GM19193 (cell line): ENCODE measurements around the gene RUNDC3A.
A peak's percentile ranks its signal among the peaks of the same experiment; 100 is the strongest.

Experiments
- POLR2A ChIP-seq: IDR thresholded peaks from 4 replicates; pipeline ENCODE4 v1.6.1; 2011; ENCODE audit not compliant: insufficient read depth, insufficient read length; ENCODE audit errors: extremely low read depth

RUNDC3A gene

DNA sequence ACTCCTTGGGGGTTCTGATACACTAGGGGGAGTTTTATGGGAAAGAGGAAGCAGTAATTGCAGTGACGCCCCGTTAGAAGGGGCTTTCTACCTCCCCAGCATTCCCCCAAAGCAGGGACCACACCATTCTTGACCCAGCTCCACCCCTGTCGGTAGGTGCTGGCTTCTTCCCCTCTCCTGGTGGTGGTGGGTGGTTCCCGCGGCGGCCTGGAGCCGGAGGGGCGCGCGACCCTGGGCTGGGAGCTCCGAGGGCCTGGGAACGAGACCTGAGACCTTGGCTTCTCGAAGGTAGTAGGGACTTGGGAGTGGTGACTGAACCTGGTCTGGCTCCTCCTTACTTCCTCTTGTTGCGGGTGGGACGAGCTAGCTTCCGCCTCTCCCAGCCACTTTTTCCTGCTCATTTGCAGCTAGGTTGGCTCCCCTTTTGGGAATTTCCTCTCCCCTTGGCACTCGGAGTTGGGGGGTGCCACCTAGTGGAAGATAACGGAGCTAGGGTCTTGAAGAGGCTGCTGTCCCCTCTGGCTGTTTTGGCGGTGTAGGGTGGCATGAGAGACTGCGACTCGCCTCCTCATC is 37.1 kb downstream of the RUNDC3A start:
- peak; percentile 8 for TF ChIP-seq POLR2A

DNA sequence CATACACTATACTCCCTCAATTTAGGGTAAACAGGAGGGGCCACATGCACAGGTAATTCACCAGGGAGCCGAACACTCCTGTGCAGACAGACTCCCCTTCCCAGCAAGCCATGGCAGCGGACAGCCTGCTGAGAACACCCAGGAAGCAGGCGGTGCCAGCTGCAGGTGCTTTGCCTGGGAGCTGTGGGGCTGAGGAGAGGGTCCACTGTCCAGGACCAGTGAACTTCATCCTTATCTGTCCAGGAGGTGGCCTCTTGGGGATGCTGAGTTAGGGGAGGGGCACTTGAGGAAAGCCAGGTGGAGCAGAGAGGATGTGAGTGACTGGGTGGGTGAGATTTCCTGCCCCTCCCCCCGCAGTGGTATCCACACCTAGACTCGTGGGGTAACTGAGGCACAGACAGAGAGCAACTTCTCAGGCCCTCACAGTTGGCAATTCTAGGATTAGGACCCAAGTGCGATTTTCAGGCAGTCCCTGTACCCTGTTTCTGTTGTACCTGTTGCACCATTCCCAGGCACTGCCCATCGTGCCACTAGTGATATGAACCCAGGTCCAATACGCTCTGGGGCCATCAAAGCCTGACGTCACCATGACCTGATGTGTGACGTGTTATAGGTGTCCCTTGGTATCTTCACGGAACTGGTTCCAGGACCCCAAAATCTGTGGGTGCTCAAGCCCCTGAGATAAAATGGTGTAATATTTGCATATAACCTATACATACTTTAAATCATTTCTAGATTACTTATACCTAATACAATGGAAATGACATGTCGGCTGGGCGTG is 37.9 kb downstream of the RUNDC3A start:
- TF ChIP-seq POLR2A, result no peak

DNA sequence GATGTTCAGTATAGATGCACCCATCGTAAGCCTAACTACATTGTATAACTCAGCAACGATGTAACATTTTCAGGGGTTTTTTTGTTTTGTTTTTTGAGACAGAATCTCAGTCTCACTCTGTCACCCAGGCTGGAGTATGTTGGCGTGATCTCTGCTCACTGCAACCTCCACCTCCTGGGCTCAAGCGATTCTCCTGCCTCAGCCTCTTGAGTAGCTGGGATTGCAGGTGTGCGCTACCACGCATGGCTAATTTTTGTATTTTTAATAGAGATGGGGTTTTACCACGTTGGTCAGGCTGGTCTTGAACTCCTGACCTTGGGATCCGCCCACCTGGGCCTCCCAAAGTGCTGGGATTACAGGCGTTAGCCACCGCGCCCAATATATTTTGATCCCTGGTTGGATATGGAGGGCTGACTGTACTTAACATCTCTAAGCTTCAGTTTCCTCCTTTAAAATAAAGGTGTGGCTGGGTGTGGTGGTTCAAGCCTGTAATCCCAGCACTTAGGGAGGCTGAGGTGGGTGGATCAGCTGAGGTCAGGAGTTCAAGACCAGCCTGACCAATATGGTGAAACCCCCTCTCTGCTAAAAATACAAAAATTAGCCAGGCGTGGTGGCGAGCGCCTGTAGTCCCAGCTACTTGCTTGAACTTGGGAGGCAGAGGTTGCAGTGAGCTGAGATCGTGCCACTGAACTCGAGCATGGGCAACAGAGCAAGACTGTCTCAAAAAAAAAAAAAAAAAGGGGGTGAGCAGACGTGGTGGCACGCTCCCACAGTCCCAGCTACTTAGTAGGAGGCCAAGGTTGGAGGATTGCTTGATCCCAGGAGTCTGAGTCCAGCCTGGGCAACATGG is 39.0 kb downstream of the RUNDC3A start:
- TF ChIP-seq POLR2A, result peak; percentile 21

DNA sequence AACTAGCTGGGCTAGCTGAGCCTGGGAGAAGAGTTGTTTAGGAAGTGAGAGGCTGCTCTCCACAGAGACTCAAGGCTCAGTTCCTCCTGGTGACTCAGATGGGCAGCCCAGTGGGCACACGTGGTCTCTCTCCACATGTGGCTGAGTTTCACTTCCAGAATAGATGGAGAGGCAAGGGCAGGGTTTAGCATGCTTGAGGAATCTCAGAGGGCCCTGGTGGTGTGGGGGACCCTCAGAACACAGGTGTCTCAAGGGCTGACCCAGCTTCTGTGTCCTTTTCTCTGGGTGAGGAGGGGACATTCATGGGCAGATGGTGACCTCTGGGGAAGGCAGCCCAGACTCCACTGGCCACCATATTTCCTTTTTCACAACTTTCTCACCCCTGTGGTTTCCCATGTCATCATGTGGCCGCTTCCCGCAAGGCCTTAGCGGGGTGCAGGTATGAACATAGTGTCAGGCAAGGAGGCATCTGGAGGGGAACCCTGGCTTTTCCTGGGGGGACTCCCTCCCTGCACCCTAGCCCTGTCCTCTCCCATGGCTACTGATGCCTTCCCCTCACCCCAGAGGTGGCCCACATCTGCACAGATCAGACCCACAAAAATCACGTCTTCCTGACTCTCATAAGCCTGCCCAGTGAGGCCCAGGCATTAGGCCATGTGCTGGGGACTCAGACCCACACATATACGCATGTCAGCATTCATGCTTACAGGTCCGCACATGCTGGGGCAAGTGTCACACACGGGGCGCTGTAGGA is 40.0 kb downstream of the RUNDC3A start:
- TF ChIP-seq POLR2A, result no peak

DNA sequence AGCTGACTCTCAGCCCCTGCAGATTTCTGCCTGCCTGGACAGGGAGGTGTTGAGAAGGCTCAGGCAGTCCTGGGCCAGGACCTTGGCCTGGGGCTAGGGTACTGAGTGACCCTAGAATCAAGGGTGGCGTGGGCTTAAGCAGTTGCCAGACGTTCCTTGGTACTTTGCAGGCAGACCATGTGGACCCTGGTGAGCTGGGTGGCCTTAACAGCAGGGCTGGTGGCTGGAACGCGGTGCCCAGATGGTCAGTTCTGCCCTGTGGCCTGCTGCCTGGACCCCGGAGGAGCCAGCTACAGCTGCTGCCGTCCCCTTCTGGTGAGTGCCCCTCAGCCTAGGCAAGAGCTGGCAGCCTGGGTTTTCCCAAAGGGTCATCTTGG is 40.6 kb downstream of the RUNDC3A start:
- TF ChIP-seq POLR2A, result no peak

DNA sequence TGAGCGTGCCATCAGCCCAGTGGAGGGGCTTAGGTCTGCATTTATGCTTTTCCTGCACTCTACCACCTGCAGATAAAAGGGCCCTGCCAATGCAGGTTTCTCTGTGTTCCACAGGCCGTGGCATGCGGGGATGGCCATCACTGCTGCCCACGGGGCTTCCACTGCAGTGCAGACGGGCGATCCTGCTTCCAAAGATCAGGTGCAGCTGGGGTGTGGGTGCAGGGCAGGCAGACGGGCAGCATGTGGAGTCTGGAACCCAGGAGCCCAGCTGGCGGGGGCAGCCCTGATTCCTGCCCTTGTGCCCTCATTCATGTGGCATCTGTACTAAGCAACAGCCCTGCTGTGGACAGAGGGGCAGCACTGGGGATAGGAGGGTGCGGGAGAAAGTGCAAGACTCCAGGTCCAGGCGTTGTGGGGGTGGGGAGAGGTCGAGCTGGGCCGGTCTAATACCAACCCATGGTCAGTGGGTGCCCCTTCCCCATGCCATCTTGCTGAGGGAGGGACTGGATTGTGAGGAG is 41.2 kb downstream of the RUNDC3A start:
- TF ChIP-seq POLR2A, result no peak

DNA sequence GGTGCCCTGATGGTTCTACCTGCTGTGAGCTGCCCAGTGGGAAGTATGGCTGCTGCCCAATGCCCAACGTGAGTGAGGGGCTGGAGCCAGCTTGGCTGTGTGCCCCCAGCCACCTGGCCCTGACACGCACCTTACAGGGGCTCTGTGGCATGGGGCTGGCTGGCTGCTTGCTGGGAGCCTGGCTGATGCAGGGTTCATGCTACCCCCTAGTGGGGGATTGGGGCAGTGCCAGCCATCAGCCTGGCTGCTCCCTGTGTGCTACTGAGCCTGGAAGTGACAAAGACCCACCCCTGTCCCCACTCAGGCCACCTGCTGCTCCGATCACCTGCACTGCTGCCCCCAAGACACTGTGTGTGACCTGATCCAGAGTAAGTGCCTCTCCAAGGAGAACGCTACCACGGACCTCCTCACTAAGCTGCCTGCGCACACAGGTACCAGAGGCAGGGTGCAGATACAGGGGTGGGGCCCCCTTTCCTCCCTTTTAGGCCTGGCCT is 42.4 kb downstream of the RUNDC3A start:
- TF ChIP-seq POLR2A, result no peak

DNA sequence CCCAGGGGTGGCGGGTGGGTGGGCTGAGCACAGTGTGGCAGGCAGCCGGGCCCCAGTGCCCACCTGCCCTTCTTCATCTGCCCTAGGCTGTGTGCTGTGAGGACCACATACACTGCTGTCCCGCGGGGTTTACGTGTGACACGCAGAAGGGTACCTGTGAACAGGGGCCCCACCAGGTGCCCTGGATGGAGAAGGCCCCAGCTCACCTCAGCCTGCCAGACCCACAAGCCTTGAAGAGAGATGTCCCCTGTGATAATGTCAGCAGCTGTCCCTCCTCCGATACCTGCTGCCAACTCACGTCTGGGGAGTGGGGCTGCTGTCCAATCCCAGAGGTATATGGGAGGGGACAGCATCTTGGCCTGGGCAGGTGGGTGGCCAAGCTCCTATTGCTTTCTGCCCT is 43.1 kb downstream of the RUNDC3A start:
- no peak for TF ChIP-seq POLR2A

DNA sequence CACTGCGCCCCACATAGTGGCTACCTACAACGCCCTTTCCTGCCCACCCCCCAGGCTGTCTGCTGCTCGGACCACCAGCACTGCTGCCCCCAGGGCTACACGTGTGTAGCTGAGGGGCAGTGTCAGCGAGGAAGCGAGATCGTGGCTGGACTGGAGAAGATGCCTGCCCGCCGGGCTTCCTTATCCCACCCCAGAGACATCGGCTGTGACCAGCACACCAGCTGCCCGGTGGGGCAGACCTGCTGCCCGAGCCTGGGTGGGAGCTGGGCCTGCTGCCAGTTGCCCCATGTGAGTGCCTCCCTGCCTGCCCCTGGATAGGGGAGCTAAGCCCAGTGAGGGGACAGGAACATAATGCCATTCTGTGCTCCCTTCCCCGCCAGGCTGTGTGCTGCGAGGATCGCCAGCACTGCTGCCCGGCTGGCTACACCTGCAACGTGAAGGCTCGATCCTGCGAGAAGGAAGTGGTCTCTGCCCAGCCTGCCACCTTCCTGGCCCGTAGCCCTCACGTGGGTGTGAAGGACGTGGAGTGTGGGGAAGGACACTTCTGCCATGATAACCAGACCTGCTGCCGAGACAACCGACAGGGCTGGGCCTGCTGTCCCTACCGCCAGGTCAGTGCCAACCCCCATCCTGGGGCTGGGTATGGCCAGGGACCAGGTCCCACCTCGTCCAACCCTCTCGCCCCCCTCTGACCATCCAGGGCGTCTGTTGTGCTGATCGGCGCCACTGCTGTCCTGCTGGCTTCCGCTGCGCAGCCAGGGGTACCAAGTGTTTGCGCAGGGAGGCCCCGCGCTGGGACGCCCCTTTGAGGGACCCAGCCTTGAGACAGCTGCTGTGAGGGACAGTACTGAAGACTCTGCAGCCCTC is 43.8 kb downstream of the RUNDC3A start:
- TF ChIP-seq POLR2A, result no peak

DNA sequence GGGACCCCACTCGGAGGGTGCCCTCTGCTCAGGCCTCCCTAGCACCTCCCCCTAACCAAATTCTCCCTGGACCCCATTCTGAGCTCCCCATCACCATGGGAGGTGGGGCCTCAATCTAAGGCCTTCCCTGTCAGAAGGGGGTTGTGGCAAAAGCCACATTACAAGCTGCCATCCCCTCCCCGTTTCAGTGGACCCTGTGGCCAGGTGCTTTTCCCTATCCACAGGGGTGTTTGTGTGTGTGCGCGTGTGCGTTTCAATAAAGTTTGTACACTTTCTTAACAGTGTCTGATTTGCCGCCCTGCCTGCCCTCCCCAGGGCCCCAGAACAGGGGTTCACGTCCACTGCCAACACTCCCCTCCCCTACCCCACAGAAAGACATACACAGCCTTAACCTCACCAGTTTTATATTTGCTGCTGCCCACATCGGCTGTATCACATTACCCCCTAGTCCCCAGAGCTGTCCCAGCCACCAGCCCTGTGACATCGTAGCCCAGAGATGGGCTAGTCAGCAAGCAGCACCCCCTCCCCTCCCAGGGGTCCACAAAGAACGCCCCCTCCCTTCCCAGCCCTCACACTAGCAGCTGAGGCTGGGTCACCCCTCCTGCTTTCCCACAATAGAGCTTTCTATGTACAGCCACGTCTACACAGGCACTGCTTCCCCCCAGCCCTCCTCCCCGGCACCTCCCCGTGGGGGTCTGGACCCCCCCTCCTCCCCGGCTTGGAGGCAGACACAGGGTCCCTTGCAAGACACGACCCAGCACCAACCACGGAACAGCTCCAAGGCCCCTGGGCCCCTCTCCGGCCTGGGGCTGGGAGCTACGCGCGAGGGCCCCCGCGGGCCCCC is 44.6 kb downstream of the RUNDC3A start:
- TF ChIP-seq POLR2A, result no peak

DNA sequence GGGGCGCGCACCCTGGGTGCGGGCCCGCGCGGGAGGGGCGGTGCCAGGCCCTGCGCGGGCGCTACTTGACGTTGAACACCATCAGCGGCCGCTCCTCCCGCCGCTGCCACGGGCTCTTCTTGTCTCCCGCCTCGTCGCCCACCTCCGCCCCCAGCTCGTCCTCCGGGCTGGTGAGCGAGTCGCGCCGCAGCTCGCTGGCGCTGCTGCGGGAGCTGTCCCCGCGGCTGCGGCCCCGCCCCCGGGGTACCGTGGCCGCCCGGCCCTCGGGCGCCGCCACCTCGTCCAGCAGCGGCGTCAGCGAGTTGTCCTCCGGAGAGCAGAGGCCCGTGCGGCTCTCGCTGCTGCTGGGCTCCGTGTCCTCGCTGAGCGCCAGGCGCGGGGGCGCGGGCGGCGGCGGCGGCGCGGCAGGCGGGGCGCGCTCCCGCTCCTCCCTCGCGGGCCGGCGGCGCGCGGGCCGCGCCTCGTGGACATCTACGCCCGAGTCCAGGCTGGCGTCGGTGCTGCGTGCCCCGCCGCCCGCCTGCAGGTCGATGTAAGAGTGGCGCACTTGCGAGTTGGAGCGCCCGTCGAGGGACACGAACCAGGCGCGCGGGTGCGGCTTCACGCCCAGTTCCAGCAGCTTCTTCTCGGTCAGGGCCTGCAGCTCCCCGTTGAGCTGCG is 45.4 kb downstream of the RUNDC3A start:
- no peak for TF ChIP-seq POLR2A

DNA sequence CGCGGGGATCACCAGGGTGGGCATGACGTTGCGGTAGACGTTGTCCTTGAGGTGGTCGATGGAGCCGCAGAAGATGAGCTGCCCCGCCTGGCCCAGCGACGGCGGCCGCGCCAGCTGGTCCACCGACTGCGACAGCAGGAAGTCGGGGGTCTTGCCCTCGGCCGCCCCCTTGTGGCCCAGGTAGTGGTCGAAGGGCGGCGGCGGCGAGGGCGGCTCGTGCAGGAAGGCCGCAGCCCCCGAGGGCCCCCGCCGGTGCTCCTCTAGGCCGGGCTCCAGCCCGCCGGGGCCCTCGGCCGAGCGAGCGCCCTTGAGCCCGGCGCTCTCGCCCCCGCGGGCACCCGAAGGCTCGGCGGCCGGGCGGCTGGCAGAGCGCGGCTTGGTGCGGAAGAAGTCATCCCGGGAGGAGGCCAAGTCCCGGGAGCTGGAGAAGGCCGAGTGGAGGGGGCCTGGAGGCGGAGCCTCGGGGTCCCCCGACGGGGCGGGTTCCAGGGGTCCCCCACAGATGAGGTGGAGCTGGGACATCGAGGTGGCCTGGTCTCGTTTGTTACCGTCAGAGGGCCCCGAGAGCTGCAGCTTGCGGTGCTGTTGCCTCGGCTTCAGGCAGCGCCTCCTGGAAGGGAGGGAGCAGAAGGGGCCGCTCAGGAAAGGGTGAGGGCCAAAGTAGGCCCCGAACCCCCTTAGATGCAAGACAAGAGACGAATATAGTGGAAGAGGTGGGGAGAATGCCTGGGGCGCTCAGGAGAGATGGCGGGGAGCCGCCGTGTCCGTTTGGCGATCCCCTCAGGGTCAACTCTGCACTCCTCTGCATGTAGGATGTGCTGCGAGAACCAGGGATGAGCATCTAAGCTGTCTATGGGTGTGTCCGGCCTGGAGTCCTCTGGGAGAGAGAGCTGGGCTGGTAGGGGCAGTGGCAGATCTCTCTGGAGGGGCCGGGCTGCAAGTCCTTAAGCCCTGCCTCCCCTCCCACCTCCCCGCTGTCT is 46.5 kb downstream of the RUNDC3A start:
- TF ChIP-seq POLR2A, result no peak

DNA sequence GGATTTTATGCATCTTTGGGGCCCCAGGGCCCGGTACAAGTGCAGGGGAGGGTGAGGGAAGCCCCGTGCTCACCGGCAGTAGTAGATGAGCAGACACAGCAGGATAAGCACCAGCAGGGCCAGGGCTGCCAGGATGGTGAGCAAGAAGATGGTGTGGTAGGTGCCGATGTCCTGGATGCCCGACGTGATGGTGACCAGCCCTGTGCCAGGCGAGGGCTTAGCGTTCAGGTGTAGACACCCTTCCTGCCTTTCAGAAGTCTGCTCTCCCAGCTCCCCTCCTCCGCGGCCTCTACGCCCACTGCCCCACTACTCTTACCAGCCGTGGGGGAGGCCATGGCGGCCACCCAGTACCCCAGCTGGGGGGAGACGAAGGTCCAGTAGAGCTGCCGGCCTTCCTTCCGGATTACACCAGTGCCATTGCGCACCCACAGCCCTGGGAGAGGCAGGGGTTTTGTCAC is 47.3 kb downstream of the RUNDC3A start:
- no peak for TF ChIP-seq POLR2A
